GM18907 (cell line): ENCODE measurements around the gene CACNA1S.

Experiments
- ATAC-seq: cut with Tn5 transposase; IDR thresholded peaks from one replicate; pipeline ENCODE4 v1.9.1; 2021; ENCODE audit warnings: mild to moderate bottlenecking, moderate library complexity; ENCODE audit not compliant: unreplicated experiment

Gene CACNA1S

DNA sequence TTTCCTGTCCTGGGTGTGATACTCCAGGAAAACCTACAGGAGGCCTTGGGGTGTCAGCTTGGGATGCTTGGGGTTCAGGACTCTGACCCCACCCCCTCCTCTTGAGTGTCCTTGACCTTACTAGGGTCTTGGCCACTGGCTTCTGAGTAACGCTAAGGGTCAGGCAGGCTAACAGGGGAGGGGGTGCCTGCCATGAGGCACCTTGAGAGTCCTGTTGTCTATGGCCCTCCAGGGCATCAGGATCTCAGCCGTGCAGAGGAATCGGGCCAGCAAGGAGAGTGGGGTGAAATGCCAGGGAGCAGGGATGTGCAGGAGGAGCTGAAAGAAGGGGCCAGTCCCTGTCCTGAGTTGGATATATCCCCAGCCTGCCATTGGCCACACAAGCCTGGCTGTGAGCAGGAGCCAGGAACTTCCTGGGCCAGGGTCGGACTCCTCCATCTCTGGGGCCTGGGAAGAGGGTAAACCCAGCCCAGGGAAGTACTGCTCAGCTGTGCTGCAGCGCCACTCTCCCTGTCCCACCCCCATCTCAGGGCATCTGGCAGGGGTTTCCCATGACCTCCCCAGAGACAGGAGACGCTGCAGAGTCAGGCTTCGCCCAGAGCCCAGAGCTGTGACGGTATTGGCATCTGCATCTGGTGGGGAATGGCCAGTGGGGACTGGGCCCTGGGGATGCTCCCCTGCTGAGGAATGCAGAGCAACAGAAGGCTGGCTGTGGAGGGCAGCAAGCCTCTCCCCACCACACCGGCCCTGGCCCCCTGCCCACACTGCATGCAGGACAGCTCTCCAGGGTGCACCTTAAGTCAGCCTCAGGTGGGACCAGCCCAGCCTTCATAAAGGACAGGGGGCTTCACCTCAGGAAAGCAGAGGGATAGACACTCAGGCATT is 95.0 kb downstream of the CACNA1S start:
- peak; percentile 49 for ATAC-seq

DNA sequence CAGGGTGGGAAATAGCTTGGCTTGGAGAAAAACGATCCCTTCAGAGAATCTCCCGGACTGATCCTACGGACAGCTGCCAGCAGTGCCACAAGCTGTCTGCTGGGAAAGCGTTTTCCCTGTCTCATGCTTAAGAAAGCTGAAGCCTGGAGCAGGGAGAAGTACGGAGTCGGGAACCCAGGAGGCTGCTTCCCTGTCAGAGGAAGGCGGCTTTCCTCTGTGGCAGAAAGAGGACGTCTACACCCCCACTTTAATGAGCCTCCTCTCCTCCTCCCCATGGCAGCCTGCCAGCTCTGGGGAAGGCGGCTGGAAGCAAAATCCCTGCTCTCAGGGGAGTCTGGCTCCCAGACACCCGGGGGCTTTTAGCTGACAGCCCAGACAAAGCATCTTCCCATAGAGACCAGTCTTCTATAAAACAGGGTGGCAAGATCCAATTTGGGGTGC is 96.0 kb downstream of the CACNA1S start:
- no peak for ATAC-seq

DNA sequence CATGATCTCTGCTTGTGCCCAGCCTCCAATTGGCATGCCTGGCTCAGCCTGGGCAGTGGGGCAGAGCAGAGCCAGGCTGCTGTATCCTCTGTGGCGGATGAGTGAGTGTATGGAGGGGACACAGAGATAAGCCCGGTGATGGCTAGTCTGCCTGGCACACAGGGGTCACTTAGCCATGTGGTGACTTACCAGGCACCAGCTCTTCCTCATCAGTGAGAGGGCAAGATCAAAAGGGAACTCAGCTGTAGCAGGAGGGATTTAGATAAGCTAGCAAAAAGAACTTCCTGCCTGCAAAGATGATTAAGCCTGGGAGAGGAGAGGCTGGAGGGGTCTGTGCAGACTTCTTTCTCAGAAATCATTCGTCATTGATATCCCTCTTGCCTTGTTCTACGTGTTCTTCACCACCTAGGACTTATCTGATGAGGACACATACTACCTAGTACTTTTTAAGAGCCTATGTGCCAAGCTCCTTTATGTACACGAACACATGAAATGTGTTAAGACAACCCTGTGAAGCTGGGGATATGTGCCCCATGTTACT is 96.6 kb downstream of the CACNA1S start:
- no peak for ATAC-seq

DNA sequence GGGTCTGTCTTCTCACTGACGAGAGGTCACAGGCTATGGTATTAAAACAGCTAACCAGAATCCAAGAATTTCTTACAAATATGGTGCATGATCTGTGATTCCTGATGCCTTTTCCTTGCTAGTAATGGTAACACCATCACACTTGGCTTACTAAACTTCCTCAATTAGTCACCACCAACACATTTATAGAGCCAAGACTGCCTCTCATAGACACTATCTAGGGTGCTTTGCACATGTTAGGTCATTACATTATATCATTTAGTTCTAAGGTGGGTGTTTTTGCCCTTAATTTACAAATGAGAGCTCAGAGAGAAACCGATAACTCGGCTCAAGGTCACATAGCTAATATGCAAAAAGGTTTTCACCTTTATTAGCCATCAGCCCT is 97.4 kb downstream of the CACNA1S start:
- ATAC-seq, result no peak

DNA sequence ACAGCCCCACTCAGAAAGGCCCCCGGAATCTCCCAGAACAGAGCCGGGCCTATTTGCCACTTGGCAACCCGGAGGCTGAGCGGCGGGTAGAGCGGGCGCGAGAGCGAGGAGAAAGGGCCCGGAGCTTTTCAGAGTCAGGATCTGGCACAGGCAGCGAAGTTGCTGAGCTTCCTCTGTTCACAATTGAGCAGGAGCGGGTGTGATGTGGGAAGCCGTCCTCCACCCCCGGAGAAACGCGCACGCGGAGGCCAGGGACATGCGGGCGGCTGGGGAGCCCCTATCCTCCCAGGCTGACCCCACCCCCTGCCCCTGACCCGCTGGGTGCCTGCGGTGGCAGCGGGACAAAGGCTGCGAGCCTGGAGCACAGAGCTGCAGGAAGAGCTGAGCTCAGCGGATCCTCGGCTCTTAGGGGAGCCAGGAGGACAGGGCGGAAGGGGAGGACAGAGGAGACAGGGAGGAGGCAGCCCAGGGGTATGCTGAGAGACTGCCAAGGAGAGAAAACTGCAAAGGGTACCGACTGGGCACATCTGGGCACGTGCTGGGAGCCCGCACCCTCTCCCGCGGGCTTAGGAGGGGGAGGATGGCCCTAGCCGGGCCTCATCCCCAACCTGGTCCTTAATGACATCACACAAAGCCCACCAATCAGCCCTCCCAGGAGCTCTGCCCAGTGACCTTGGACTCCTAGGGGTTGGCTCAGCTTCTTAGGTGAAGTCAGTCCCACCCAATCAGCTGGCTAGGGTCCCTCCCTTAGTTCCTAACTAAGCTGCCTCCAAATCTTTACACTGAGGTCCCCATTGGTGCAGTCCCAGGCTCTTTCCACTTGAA is 98.0 kb downstream of the CACNA1S start:
- no peak for ATAC-seq

DNA sequence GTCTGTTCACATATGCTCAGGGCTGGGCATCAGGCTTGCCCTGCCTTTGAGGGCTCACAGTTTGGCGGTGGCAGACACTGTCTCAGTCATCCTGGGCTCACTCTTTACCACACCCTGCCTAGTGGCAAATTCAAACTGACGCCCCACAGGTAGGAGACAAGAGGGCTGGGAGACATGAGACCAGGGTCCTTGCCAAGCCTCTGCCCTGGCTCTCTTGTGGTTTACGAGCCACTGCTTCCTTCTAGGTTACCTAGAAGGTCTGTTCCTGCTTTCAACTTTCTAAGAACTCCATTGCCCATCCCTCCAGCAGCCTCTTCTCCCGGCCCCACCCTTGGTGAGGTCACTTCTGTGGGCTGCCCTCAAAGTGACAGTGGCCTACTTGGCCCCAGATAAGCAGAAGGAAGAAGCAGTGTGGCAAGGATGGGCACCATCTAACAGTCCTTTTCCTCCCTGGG is 99.2 kb downstream of the CACNA1S start:
- no peak for ATAC-seq

DNA sequence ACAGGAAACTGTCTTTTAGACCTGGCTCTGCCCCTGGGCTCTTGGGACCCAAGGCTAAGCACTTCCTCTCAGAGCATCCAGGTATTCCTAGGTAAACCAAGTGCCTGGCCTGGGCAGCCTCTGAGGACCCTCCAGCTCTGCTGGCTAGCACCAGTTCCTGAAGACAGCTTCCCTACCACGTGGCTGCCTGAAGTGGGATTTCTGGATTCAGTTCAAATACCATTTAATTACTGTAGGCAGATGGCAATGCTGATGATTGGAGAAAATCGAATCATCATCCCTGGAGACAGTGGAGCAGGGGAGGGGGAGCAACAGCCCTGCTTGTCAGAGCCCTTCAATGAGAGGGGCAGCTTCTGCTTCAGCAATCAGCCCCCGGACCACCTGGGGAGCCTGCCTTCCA is 100.6 kb downstream of the CACNA1S start:
- ATAC-seq, result no peak

DNA sequence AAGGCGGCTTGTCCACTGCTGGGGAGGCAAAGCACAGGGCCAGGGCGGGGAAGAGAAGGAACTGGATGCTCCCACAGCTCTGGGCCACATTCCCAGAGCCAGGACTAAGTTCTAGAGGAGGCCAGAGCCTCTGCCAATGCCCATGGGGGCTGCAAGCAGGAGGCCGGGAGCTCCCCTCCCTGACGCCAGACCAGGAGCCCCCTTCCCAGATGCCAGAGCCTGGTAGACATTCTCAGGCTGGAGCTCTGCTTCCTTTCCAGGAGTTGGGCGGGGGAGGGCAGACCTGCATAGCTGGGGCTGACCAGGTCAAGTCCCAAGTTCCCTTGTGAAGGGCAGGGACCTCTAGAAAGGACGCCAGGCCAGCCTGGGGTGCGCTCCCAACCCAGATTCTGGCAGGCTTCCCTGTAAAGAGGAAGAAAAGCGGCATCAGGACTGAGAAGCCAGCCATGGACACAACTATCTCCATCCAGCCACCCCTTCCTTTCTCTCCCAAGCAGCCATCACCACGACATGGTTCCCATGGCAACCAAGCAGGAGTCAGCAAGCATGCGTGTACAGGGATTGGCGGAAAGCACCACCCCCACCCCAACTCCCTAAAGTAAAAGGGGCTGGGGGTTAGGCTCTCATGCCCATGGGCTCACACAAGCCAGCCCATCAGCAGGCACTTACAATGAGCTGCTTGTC is 102.1 kb downstream of the CACNA1S start:
- ATAC-seq, result no peak

DNA sequence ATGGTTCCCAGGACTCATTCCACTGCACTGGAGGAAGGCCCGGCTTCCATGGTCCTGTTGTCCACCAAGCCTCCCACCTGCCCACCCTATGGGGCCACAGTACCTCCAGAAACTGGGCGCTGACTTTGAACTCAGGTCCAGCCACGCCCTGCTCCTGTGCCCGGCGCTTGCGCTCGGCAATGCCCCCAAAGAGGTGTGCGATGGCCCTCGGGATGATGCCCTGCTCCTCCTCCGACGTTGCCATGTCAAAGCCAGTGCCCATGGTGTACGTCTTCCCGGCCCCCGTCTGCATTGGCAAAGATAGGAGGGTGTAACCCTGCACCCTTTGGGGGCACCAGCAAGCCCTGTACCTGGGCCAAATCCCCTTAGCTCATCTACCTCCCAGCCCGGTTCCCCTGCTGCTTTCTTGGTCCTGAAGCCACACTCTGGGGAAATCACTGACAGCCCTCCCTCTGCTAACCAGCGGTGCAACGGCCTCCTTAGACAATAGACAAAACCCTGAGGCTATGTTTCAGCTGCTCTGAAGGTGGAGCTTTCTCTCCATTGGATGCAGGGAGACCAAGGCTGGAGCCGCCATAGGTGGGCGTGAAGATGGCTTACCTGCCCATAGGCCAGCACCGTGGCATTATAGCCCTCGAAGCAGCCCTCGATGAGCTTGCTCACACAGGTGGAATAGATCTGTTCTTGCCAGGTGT is 103.4 kb downstream of the CACNA1S start:
- no peak for ATAC-seq

DNA sequence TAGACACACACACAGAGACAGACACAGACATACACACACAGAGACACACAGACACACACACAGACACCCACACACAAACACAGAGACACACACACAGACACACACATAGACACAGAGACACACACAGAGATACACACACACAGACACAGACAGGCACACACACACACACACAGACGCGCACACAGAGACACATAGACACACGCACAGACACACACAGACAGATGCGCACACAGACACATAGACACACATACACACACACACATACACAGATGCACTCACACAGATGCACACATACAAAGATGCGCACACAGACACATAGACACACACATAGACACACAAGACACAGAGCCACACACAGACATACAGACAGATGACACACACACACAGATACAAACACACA is 104.7 kb downstream of the CACNA1S start:
- no peak for ATAC-seq

DNA sequence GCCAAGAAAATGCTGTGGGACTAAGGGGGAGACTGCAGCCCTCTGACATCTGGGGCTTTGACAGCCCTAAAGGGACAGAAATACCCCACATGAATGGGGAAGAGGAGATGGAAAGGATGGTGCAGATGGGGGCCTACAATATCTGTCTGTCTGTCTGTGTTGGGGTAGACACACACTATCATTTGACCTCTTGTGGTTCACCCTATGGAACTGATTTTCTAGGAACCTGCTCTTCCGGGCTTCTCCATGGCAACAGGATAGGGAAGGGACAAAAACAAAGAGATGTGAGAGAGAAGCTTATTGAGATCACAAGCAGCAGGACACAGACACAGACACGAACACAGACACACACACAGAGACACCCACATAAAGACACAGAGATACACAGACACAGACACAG is 105.8 kb downstream of the CACNA1S start:
- ATAC-seq, result no peak

DNA sequence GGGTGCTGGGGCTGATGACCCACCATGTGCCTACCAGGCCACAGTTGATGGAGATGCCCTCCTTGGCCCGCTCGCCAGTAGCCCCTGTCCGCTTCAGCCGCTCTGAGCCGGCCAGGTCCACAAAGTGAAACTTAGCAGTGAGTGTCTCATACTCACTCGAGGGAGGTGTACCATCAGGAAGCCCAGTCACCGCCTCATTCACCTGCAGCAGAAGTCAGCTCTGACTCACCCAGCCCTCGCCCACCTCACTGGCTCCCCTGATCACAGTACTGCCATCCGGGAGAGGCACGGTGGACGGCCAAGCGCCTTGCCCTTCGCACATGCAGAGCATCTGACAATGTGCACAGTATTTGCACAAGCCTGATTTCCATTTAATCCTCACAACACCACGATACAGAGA is 107.5 kb downstream of the CACNA1S start:
- ATAC-seq, result no peak

DNA sequence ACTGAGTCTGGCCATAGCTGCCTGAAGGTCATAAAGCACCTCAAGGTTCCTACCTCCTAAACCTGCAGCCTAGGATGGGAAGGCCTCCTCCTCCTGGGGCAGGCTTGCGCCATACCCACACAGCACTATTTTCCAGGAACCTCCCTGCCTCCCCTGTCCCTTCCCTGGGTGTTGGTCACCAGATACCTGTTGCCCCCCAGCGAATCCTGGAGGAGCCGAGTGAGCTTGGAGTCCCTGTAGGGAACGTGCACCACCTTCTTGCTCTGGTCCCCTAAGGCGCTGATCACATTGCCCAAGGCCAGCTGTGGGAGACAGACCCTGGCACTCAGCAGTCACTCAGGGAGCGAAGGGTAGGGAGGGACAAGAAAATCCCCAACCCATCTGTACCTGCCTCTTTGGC is 108.1 kb downstream of the CACNA1S start:
- ATAC-seq, result no peak

DNA sequence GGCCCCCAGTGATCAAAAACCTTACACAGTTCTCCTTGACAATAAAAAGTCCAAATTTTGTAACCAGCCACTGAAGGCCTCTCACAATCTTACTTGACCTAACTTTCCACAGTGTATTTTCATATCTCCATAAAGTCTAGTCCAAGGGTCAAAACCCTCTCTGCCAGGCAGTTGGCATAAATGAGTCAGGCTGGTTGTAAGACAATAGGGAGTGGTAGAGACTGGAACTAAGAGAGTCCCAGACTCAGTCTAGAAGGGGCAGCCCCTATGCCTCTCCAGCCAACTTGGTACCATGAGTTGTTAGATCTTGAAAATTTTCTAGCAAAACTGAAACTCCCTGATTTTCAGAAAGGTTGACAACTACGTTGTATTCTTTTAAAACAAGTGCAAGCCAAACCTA is 109.7 kb downstream of the CACNA1S start:
- no peak for ATAC-seq

DNA sequence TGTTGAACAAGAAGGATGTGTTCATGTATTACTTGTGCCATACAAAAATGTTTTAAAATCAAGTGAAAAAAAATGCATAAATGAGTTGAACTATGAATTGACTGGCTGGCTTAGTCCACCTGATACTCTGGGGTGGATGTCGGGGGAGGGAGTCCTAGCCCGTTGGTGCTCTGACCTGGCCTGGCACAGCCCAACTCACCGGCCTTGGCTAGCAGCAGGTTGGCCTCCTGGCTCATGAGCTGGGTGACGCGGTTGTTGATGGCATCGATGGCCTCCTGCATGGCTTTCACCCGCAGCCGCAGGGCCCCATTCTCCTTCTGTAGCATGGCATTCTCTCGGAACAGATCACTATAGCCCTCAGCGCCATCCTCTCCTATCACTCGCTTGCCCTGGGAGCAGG is 110.3 kb downstream of the CACNA1S start:
- no peak for ATAC-seq

DNA sequence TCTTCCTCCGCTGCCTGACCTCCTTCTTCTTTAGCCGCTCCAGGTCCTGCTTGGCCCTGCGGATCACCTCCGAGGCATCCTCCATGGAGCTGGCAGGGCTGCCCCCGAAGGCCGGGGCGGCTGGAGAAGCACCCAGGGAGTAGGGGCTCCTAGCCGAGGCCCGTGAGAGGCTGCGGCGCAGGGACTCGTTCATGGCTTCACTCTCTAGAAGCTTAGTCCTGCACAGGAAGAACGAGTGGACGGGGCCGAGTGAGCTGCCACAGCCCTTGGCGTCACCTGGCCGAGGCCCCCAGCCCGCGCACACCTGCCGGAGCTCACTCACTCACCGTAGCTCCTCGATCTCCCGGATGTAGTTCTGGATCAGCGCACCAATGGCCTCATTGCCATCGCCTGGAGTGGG is 111.8 kb downstream of the CACNA1S start:
- ATAC-seq, result no peak

DNA sequence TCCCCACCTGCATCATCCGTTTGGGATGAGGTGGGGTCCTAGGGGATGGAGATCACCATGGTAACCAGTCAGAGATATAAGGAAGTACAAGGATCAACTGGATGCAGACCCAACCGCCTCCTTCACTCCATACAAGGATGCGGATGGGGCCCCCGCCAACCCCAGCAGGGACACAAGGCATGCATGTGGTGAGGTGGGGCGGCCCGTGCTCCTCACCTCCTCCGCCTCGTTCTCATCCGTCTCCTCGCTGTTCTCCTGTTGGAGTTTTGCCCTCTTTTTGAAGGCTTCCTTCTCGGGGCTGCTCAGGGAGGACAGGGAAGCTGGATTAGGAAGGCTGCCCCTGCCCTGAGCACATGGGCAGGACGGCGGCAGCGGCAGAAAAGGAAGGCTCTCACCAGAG is 112.6 kb downstream of the CACNA1S start:
- no peak for ATAC-seq

DNA sequence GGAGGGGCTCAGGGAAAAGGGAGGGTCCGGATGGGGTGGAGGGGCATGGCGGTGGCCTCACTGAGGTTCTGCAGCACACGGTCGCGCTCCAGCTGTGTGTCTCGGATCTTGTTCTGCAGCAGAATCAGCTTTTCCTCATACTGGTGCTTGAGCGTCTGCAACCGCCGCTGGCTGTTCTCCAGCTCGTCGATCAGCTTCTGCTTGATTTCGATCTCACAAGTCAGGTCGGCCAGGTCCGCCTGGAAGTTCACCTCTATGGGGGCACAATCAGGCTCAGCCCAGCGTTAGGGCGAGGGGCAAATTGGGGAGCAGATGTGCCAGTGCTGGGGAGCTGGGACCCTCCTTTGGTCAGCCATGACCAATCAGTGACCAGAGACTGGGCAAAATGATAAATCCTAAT is 113.9 kb downstream of the CACNA1S start:
- ATAC-seq, result no peak

DNA sequence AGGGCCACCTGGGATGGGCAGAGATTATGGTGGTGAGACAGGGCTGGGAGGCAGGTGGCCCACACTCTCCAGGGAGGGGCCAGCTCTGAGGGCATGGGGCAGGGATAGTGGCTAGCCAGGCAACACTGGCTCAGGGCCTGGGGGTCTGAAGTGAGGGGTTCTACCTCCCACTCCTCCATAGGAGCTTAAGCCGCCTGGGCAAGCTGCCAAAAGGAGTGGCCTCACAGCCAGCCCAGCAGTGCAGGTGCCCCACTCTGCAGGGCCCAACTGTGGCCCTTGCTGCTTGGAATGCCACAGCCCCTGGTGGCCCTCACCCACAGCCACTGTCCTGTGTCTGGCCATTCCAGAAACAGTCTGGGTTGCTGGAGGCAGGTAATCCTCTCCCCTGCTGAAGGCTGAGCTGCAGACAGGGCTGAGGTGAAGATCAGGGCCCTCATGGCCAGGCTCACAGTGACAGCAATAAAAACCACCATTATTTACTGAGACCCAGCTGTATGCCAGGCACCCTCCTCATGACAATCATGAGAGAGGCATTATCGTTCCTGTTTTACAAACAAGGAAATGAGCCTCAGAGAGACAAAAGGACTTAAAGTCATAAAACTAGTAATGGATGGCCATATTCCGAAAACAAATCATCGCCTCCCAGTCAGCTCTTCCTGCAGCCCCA is 119.7 kb downstream of the CACNA1S start:
- ATAC-seq, result no peak

DNA sequence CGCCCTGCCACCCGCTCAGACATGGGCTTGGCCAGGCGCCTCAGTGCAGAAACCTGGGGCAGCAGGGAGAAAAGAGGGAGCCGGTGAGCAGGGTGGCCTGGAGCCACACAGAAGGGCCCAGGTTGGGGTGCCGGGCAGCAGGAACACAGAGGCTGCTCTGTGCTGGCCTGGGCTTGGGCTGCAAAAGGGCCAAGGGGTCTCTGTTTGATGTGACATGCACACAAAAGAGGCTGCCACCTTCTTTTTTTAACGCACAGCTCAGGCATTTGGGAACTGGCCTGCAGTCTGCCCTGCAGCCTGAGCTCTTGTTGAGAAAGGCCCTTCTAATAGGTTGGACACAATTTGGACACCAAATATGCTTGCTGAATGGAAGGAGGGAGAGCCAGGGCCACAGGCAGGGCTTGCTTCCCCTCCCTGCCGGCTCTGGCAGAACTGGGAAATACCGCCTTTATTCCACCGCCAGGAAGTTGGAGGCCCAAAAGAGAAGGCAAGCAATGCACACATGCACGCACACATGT is 121.1 kb downstream of the CACNA1S start:
- no peak for ATAC-seq
